ENCODE results near the gene PERP.

Gene PERP

GRCh38 chr6:138044972-138045371 lies 62.2 kb downstream of the PERP start:
- no peak for DNase-seq (ENCODE audit: low read depth in 2 of 2)

DNA sequence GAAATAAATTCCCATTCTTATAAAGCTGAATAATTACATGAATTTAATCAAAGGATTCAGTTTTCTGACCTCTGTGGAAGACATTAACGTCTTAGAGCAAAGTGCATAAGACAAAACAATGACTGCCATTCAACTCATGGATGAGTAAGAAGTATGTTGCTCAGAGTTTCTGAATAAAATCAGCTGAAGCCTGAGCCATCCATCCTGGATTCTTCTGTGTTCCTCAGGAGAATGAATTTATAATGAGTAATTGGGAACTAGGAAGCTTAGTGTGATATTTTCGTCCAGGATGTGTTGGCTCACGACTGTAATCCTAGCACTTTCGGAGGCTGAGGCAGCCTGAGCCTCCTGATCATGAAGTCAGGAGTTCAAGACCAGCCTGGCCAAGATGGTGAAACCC lies 62.8 kb downstream of the PERP start:
- no peak for DNase-seq (ENCODE audit: low read depth in 2 of 2)

All from stimulated activated CD8-positive, alpha-beta memory T cell treated with anti-CD3 and anti-CD28 coated beads, Interleukin-2, amount 100 ng/mL, for 48 hours (primary cell).